GM15510 (cell line): ENCODE results near the gene PRR15L.

Experiments
- POLR2A ChIP-seq: IDR thresholded peaks from 3 replicates; pipeline ENCODE4 v1.6.1; 2011; ENCODE audit warnings: borderline replicate concordance; ENCODE audit not compliant: insufficient read length; ENCODE audit errors: extremely low read depth

Gene PRR15L

DNA sequence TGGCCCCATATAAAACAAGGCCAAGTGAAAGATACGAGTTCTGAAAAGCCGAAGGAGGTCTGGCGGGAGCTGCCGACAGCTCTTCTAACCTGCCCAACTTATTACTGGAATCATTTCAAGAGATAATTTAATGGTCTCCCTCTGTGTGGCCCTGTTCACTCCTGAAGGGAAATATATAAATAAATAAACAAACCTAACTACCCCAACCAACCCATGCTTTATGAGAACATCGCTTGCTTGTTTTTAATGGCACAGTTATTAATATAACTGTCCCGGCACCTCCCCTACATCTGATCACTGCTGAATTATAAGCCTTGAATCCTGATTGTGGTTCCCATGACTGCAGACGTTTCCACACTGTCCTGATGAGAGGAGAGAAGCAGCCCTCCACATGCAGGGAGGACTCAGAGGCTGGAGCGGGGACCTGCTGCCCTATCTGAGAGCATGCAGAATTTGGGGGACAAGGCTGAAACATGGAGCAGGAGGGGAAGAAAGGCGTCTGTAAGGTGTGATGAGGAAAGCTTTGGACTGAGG is 35.4 kb upstream of the PRR15L start:
- no peak for TF ChIP-seq POLR2A

DNA sequence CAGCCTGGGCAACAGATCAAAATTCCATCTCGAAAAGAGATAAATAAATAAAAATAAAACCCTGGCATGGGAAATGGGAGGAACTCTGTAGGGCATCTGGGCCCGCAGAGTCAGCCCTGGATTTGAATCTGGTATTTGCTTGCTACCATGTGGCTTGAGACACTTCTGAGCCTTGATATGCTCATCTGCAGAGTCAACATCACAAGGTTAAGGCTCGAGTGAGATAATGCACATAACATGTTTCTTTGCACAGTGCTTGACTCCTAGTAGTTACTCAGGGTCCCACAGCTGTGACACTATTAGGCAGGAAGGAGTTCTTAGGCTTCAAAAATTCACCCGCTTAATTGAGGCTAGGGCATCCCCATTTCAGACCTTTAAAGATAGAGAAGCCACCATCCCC is 34.5 kb upstream of the PRR15L start:
- no peak for TF ChIP-seq POLR2A

DNA sequence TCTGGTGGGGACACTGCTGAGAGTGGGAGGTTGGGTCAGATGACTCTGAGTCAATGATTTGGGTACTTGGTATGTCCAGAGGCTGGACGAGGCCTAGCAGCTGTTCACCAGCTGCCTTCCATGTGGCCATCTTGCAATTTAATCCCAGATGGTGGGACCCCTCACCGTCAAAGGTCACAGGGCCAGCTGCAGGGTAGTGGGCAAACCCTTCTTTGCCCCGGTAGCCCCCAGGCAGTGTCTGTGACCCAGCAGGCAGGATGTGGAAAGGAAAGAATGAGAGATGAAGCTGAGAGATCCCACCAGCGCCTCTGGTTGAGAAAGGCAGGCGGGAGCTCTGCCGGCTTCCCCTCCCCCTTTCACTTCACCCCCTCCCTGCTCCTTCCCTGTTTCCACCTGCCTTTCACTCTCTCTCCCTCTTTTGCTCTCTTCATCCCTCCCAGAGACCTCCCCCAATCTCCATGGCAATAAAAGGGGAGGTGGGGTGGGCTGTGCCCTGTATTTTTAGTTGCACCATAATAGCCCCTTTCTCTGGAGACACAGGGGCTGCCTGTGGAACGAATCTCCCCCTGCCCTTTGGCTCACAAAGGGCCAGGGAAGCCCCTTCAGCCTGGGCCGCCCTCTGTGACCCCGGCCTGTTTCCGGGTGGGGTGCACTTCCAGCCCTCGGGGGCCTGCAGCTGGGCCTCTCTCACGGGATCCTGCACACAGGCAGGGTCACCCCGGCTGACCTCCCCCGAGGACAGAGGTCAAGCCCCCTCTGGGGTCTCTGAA is 33.5 kb upstream of the PRR15L start:
- no peak for TF ChIP-seq POLR2A

DNA sequence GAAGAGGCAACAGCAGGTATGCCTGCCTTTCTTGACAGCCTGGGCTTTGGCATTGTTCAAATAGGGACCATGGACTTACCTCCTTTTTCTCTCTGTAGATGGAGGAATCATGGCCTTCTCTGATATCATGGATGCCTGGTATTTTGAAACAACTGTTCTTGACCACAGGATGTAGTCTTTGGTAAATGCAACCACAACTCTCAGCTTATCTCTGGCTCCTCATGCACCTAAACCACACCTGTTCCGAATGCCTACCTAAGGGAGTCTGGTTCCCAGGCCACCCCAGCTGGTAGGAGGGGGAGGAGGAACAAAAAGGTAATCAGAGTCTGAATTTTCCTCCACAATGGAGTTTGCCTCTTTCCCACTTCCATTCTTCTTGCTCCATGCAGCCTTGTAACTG is 32.0 kb upstream of the PRR15L start:
- no peak for TF ChIP-seq POLR2A

DNA sequence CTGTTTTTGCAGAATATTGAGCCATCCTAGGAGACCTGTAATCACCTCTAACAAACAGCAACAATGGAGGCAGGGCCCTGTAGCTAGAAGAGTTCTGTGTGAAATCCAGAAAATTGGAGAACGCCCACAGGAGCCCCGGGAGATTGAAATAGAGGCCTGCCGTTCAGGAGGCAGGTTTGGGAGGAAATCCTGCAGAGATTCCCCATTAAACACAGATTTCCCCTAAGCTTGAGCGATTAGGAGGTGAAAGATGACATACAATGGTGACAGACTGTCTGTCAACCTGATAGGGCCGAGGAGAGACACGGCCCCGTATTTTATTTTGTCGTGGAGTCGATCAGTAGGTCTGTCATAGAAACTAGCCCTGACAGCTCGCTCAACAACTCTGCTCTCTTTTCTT is 31.5 kb upstream of the PRR15L start:
- no peak for TF ChIP-seq POLR2A

DNA sequence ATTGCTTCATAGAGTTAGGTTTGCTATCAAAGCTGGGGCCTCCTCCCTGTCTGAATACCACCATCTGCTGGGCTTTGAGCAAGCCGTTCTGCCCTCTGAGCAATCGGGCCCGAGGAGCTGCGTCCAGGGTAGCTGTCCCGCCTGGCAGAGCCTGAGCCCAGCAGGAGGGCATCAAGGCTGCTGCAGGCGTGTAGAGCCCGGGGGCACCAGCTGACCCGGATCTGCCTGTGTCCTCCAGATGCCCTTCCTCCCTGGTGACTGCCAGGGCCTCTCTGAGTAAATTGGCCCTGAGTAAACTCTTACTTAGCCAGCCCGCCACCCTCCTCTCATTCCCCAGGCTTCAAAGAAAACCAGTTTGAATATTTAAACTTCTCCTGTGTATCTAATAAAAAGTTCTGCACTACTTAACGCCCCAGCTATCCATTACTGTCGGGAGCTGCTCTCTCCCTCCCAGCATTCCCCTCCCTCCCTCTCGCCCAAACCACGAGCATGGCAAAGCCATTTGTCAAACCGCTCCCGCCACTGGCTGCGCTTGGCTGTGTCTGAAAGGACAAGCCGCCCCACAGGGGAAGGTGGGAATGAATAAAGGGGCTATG is 29.7 kb upstream of the PRR15L start:
- no peak for TF ChIP-seq POLR2A

DNA sequence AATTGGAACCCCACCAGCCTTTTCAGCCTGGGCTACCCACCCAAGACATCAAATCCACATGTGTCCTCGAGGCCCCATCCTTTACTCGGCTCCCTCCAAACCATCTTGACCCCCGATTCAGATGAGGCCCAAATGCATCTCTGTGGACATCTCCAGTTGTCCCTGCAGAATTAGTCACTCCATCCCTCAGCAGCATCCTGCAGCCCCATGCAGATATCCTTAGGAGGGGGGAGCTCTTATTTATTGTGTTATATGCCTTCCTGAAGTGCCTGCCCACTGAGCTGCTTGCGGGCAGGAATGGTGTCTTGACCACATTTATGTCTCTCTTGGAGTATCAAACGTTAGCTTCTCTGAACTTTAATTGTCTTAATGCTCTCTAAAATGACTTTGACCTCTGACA is 28.8 kb upstream of the PRR15L start:
- TF ChIP-seq POLR2A: no peak

DNA sequence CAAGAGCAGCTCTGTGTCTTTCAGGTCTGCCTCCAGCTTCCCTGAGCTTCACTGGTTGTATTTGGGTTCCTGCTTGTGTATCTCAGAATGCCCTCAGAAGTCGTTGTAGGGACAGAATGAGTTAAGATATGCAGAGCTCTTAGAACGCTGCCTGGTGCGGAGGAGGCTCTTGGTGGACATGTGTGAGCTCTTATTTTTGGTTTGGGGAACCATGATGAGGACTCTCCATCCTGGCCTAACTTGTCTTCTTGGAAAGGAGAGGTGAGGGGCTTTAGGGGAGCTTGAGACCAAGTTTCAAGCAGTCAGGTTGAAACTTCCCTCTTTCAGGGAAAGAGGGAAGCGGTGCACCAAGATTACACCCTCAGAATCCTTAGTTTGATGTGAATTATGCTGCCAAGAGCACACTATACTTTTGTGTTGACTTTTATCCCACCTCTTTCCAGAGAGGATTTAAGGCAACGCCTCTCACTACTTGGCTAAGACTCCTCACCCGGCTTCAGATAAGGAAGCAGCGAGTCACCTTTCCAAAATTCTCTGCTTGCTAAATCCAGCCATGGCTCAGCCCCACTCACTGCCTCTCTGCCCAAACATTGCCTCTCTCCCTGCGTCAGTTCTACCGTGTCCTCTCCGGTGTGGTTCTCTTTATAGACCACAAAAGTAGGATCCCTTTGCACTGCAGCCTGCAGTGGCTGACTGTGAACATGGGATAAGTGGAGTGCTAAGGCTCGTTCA is 26.0 kb upstream of the PRR15L start:
- no peak for TF ChIP-seq POLR2A

DNA sequence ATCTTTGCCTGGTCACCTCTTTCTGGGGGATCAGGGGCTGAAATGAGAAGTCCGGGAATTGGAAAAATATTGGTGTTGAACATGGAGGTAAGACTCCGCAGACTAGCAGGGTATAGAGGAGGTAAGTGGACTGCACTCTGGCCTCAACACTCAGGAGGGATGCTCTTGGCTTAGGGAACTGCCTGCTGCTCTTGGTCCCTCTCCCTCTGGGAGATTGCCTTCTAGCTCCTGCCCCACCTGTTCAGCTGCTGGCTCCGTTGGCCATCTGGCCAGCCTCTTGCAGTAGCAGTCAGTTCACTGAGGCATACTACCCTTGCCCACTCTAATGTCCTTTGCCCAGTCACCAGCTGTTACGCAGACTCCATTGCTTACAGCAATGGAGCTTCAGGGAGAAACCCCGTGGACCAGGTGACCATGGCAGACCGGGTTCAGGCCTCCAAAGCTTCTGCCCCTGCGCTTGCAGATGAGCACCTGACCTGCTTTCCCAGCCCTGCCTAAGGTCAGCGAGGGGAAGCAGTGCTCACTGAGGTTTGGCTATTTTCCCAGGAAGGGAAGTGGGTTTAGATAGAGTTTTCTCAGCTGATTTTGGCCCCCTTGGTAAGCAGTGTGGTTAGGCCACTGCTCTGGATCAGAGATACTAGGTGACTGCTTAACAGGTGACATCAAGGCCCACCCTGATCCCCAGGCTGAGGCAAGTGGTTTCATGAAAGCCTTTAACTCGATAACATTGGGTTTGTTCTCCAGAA is 25.1 kb upstream of the PRR15L start:
- TF ChIP-seq POLR2A: no peak

DNA sequence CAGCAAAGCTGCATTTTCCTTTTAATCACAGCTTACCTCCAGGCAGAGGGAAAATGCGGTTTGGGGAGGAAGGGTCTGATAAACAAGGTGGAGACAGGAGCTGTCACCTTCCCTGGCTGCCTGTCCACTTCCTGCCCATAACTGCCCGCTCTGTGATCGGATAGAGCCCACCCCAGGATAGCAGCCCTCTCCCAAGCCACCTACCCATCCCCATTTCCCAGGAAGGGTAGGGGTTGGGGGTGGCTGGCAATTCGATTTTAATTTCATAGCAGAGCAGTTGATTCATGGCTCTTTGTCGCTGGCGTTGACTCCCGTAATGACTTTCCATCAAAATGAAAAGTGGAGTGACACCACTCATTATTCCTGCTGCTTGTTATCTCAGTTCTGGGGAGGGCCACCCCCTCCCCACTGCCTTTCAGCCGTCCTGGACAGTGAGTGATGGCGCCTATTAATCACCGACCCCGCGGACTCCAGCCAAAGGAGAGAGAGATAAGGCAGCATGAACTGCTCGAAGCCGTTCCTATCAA is 24.5 kb upstream of the PRR15L start:
- TF ChIP-seq POLR2A: no peak

DNA sequence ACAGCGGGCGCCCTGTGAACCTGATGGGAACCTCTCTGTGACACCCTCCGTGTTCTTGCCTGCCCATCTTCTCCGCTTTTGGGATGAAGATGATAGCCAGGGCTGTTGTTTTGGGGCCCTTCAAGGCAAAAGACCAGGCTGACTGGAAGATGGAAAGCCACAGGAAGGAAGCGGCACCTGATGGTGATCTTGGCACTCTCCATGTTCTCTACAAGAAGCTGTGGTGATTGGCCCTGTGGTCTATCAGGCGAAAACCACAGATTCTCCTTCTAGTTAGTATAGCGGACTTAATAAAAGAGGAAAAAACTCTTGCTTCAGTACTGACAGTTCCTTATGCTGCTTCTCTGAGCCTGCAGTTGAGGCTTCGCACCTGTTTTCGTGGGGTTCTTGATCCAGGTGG is 23.8 kb upstream of the PRR15L start:
- no peak for TF ChIP-seq POLR2A

DNA sequence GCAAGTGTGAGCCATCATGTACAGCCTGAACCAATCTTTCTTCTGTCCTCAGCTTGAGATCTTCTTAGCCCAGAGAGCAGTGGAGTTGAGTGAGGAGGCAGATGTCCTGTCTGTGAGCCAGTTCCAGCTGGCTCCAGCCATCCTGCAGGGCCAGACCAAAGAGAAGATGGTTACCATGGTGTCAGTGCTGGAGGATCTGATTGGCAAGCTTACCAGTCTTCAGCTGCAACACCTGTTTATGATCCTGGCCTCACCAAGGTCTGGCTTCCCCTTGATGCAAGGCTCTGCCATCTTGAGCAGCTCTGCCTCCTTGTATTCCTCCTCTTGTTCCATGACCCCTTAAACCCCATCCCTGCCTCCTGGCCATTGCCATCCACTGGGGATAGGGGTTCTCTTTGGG is 22.9 kb upstream of the PRR15L start:
- TF ChIP-seq POLR2A: no peak

DNA sequence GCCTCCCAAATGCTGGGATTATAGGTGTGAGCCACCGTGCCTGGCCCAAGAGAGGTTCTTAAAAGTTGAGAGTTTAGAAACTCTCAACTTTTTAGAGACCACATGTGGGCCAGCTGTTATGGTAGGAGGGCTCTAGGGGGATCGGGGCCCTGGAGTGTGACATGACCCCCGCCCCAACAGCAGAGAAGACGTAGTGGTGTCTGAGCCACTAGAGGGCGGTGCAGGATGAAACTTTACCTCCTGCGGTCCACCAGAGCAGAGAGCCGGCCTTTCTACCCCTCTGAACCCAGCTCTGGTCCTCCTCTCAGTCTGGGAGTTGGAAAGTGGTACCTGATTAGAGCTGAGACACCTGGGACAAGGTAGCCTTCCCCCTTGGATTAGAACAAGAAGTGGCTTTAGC is 20.6 kb upstream of the PRR15L start:
- TF ChIP-seq POLR2A: no peak

DNA sequence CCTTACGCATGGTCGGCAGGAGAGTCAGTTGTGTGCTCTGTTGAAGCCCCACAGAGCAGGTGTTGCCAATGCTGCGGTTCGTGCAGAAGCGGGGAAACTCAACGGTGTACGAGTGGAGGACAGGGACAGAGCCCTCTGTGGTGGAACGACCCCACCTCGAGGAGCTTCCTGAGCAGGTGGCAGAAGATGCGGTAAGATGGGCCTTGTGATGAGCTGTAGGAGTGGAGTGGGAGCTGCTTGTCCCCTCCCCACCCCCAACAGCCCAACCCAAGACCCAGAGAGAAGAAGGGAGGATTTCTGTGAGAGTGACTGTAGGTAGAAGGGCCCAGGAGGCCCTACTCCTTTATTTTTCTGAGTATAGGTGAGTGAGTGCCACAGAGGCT is 18.1 kb upstream of the PRR15L start:
- no peak for TF ChIP-seq POLR2A
